IMR-90 (cell line): ENCODE results near the gene CEP152. TPM values are rescaled to one million over a fixed set of nuclear protein-coding genes. Genes with fewer than 3 reads are reported as not detected.

Experiments
- ATAC-seq: fragments of 200-7000 bp; cut with Tn5 transposase; 2 replicates; pipeline ENCODE4 v1.9.1; 2020; ENCODE audit warnings: low read depth, mild to moderate bottlenecking, moderate library complexity
- BruUV-seq: library from RNA; stranded (reverse); fragments of 400-500 nt; replicated peaks from 2 replicates; lab custom pipeline; 2021; lab: Mats Ljungman, UMichigan
- CTCF ChIA-PET: fragments of 300-600 bp; formaldehyde crosslinking; extraction: SDS; loops from one replicate; lab custom pipeline; 2021; ENCODE audit warnings: antibody characterized with exemption; lab: Yijun Ruan, JAX
- POLR2A ChIA-PET: fragments of 300-600 bp; sonication (Branson Sonifier 250); formaldehyde crosslinking; loops from one replicate; lab custom pipeline; 2022; ENCODE audit warnings: antibody characterized with exemption; ENCODE audit not compliant: unreplicated experiment; lab: Charles Lee
- DNase-seq: peaks from one replicate; pipeline ENCODE4 v3.0.0; 2013
- H2AFZ ChIP-seq: replicated peaks from 2 replicates; pipeline ENCODE3; 2013; ENCODE audit warnings: low read length, mild to moderate bottlenecking; ENCODE audit not compliant: poor library complexity
- H2AK5ac ChIP-seq: 2 replicates; pipeline ENCODE4 v1.6.1; 2013; ENCODE audit warnings: low read depth, low read length, inconsistent platforms
- H2AK9ac ChIP-seq: replicated peaks from 2 replicates; pipeline ENCODE3; 2013; ENCODE audit warnings: mild to moderate bottlenecking, low read depth, low read length, moderate library complexity; ENCODE audit not compliant: poor library complexity
- H2BK120ac ChIP-seq: 2 replicates; pipeline ENCODE4 v1.6.1; 2013; ENCODE audit warnings: low read depth, low read length, inconsistent platforms
- H2BK15ac ChIP-seq: 3 replicates; pipeline ENCODE4 v1.6.1; 2013; ENCODE audit warnings: low read depth, low read length, inconsistent platforms
- H2BK20ac ChIP-seq: 2 replicates; pipeline ENCODE4 v1.6.1; 2013; ENCODE audit warnings: low read depth, mild to moderate bottlenecking, inconsistent platforms, low read length, moderate library complexity
- H2BK5ac ChIP-seq: 2 replicates; pipeline ENCODE4 v1.6.1; 2013; ENCODE audit warnings: mild to moderate bottlenecking, low read depth, low read length, inconsistent platforms; ENCODE audit not compliant: poor library complexity, severe bottlenecking
- H3K14ac ChIP-seq: replicated peaks from 2 replicates; pipeline ENCODE4 v1.6.1; 2013; ENCODE audit warnings: low read depth, low read length, inconsistent platforms
- H3K18ac ChIP-seq: 2 replicates; pipeline ENCODE4 v1.6.1; 2013; ENCODE audit warnings: low read depth, low read length, control low read depth
- H3K23ac ChIP-seq: 2 replicates; pipeline ENCODE4 v1.6.1; 2013; ENCODE audit warnings: low read depth, low read length, inconsistent platforms
- H3K27ac ChIP-seq: 2 replicates; pipeline ENCODE4 v1.5.1; 2013; ENCODE audit warnings: mild to moderate bottlenecking, control low read depth, low read length; ENCODE audit not compliant: insufficient read depth
- H3K27me3 ChIP-seq: 2 replicates; pipeline ENCODE4 v1.6.1; 2013; ENCODE audit warnings: low read length; ENCODE audit not compliant: control insufficient read depth, insufficient read depth
- H3K36me3 ChIP-seq: 2 replicates; pipeline ENCODE4 v1.6.1; 2013; ENCODE audit warnings: low read length, mixed read lengths; ENCODE audit not compliant: control insufficient read depth, insufficient read depth
- H3K4ac ChIP-seq: 2 replicates; pipeline ENCODE4 v1.6.1; 2013; ENCODE audit warnings: low read depth, low read length, inconsistent platforms
- H3K4me1 ChIP-seq: 2 replicates; pipeline ENCODE4 v1.6.1; 2013; ENCODE audit warnings: low read length, mixed read lengths; ENCODE audit not compliant: control insufficient read depth, insufficient read depth
- H3K4me2 ChIP-seq: 2 replicates; pipeline ENCODE4 v1.6.1; 2013; ENCODE audit warnings: low read depth, mild to moderate bottlenecking, control low read depth, low read length, moderate library complexity
- H3K4me3 ChIP-seq: 2 replicates; pipeline ENCODE4 v1.5.1; 2013; ENCODE audit warnings: low read depth, mild to moderate bottlenecking, control low read depth, low read length, moderate library complexity; ENCODE audit not compliant: insufficient read depth
- H3K56ac ChIP-seq: 2 replicates; pipeline ENCODE4 v1.6.1; 2013; ENCODE audit warnings: low read length, inconsistent platforms; ENCODE audit not compliant: insufficient read depth; ENCODE audit errors: extremely low read depth
- H3K79me1 ChIP-seq, 2 experiments: 2 replicates each; pipeline ENCODE4 v1.6.1; 2013; ENCODE audit warnings: low read length in 2 of 2, inconsistent platforms in 1 of 2, low read depth in 1 of 2
- H3K9ac ChIP-seq: 2 replicates; pipeline ENCODE4 v1.6.1; 2013; ENCODE audit warnings: low read depth, low read length, control low read depth
- H3K9me1 ChIP-seq: 2 replicates; pipeline ENCODE4 v1.6.1; 2013; ENCODE audit warnings: low read length, inconsistent platforms; ENCODE audit not compliant: insufficient read depth
- H3K9me3 ChIP-seq: 2 replicates; pipeline ENCODE4 v1.6.1; 2013; ENCODE audit warnings: low read length; ENCODE audit not compliant: control insufficient read depth, insufficient read depth
- H4K20me1 ChIP-seq: 2 replicates; pipeline ENCODE4 v1.6.1; 2013; ENCODE audit warnings: low read length, inconsistent platforms; ENCODE audit not compliant: insufficient read depth
- H4K5ac ChIP-seq: 2 replicates; pipeline ENCODE4 v1.6.1; 2013; ENCODE audit warnings: mild to moderate bottlenecking, low read depth, low read length, control low read depth
- H4K8ac ChIP-seq, 2 experiments: 2 replicates each; pipeline ENCODE4 v1.6.1; 2013; ENCODE audit warnings: low read depth in 2 of 2, low read length in 2 of 2, control low read depth in 1 of 2, inconsistent platforms in 1 of 2
- H4K91ac ChIP-seq: 2 replicates; pipeline ENCODE4 v1.6.1; 2013; ENCODE audit warnings: low read depth, low read length, inconsistent platforms; ENCODE audit not compliant: insufficient read depth
- MAFK ChIP-seq: IDR thresholded peaks from 2 replicates; pipeline ENCODE4 v1.6.1; 2012; ENCODE audit warnings: low read depth, low read length, improper control_type of control experiment
- WGBS, 2 experiments: methylation state at CpG; one replicate each; pipeline versions ENCODE4 v1.1.5 to v1.1.7; 2013; ENCODE audit warnings: missing lambda C conversion rate in 2 of 2; ENCODE audit not compliant: insufficient read length in 1 of 2; ENCODE audit errors: extremely low coverage in 2 of 2; 5-methylcytosine and 5-hydroxymethylcytosine counted together
- dilution Hi-C: fragments of 300-500 bp; cut with HindIII; formaldehyde crosslinking; loops from one replicate; pipeline ENCODE4 v1.14.3; 2018; ENCODE audit warnings: low sequenced_read_pairs; ENCODE audit not compliant: unreplicated experiment
- in situ Hi-C: fragments of 300-500 bp; cut with MboI; formaldehyde crosslinking; loops from 3 replicates; pipeline ENCODE4 v1.14.3; 2019; ENCODE audit warnings: low sequenced_read_pairs, inconsistent platforms, mixed read lengths
- intact Hi-C: fragments of 100-400 bp; cut with micrococcal nuclease; formaldehyde crosslinking; loops from 2 replicates; pipeline ENCODE4 v1.10.0; 2022
- polyA plus RNA-seq, 3 experiments: library from polyadenylated mRNA; depleted of rRNA; stranded (reverse); fragments of >200 nt; gene quantifications; 2 replicates each; pipeline ENCODE4 v1.2.3, GENCODE V29; 2012; ENCODE audit warnings: low replicate concordance in 1 of 3
- total RNA-seq: library from RNA; depleted of rRNA; stranded (reverse); fragments of >200 nt; gene quantifications from 2 replicates; pipeline ENCODE4 v1.2.3, GENCODE V29; 2012

The CEP152 gene
- total and polyA plus RNA-seq, 2 of the 4 experiments (the other 2 are of a cell fraction), result 2.1 to 7.3 TPM

DNA sequence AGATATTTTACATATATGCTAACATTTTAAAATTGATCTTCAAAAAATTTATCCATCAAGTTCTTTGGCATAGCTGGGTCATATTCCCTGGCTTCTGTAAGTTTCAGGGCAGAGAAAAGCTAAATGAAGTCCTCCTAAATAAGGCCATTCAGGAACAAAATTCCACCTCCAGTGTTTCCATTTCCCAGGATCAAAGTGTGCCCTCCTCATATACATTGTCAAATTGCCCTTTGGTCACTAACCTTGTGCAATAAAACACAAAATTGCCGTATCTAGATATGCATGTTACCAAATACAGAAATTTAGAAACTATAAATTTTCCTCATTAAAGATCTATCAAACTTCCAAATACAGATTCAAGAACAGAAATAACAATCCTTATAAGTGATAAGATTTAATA, 10.6 kb downstream of the CEP152 start:
- dilution Hi-C loops, result no loop called here
- ATAC-seq (no peak), DNase-seq (no peak)
- no peaks in the 10 kb centered on the region for H3K27me3 ChIP-seq
- POLR2A ChIA-PET, result interaction anchor here (0.5 kb wide), 1 partner anchor 151 kb away, joined by 3 read pairs; no protein-coding TSS in a partner anchor
- no peak overlapping the region for H3K14ac ChIP-seq
- H3K4ac ChIP-seq, result no peak overlapping the region
- peaks cover 5% of the 10 kb centered on the region for H3K4me1 ChIP-seq
- H2BK20ac ChIP-seq, result no peak overlapping the region
- peak overlapping the region in 1 of 2 experiments; percentile 56; a peak in 1 of 4 replicates for H4K8ac ChIP-seq
- H3K79me1 ChIP-seq, result peaks cover 23 to 48% of the 10 kb centered on the region in 2 experiments
- no peak overlapping the region for H2AK5ac ChIP-seq
- H3K4me2 ChIP-seq, result no peak overlapping the region
- H3K56ac ChIP-seq, result no peak overlapping the region
- intact Hi-C loops, result loop anchor here (5.0 kb wide), 2 partner anchors 78 to 443 kb away; no protein-coding TSS in a partner anchor
- no peak overlapping the region for H3K4me3 ChIP-seq
- H4K20me1 ChIP-seq, result no peaks in the 10 kb centered on the region
- no CpG with 5 or more reads among the region's 1 CpG for WGBS, 2 experiments
- H2BK15ac ChIP-seq, result no peak overlapping the region
- no peak overlapping the region for H4K5ac ChIP-seq
- H4K91ac ChIP-seq, result no peak overlapping the region
- H3K18ac ChIP-seq, result no peak overlapping the region
- H3K9me1 ChIP-seq, result peaks cover 8% of the 10 kb centered on the region
- H3K9ac ChIP-seq, result no peak overlapping the region
- no peak for TF ChIP-seq MAFK
- H3K27ac ChIP-seq, result no peak overlapping the region
- CTCF ChIA-PET, result interaction anchor here (1.0 kb wide), 1 partner anchor 10 kb away, joined by 4 read pairs; no protein-coding TSS in a partner anchor
- BruUV-seq, result no TSS peak
- H3K9me3 ChIP-seq, result no peaks in the 10 kb centered on the region
- no peak overlapping the region for H3K23ac ChIP-seq
- in situ Hi-C loops, result no loop called here
- H2BK5ac ChIP-seq, result no peak overlapping the region
- H3K36me3 ChIP-seq, result peaks cover 2% of the 10 kb centered on the region; the same call in 1 of the 2 replicates
- peak overlapping the region; percentile 11; the same call in 1 of the 2 replicates for H2BK120ac ChIP-seq
- H2AK9ac ChIP-seq, result no peak overlapping the region
- no peak overlapping the region for H2AFZ ChIP-seq
